Activated B cell treated with CpG ODN at 0.5 μM for 24 hours (primary cell): ENCODE data around the gene GNB3. TPM values are rescaled to one million over a fixed set of nuclear protein-coding genes. Genes with fewer than 3 reads are reported as not detected.

Source experiments
- ATAC-seq: fragments of 200-7000 bp; cut with Tn5 transposase; one replicate; pipeline ENCODE4 v1.10.0; 2021; ENCODE audit warnings: low read depth, mild to moderate bottlenecking, moderate library complexity
- CTCF ChIA-PET: fragments of 350-600 bp; sonication (Branson Sonifier 250); formaldehyde crosslinking; loops from one replicate; lab custom pipeline; 2021; ENCODE audit warnings: antibody characterized with exemption; lab: Charles Lee
- POLR2A ChIA-PET: fragments of 350-600 bp; sonication (Branson Sonifier 250); formaldehyde crosslinking; loops from one replicate; lab custom pipeline; 2021; ENCODE audit warnings: antibody characterized with exemption; lab: Charles Lee
- DNase-seq: peaks from one replicate; pipeline ENCODE4 v3.0.0; 2022
- H3K27ac Mint-ChIP-seq: one replicate; pipeline ENCODE4 v1.8.0; 2020; ENCODE audit warnings: mixed read lengths
- H3K27me3 Mint-ChIP-seq: one replicate; pipeline ENCODE4 v1.8.0; 2021; ENCODE audit warnings: mixed read lengths
- H3K36me3 Mint-ChIP-seq: one replicate; pipeline ENCODE4 v1.8.0; 2021; ENCODE audit warnings: low read depth, mixed read lengths
- H3K4me1 Mint-ChIP-seq: one replicate; pipeline ENCODE4 v1.8.0; 2021; ENCODE audit warnings: mixed read lengths
- H3K4me3 Mint-ChIP-seq: one replicate; pipeline ENCODE4 v1.8.0; 2020; ENCODE audit warnings: mild to moderate bottlenecking, mixed read lengths
- H3K9me3 Mint-ChIP-seq: one replicate; pipeline ENCODE4 v1.8.0; 2020; ENCODE audit warnings: mixed read lengths
- CTCF ChIP-seq: fragments of 200-600 bp; IDR thresholded peaks from one replicate; pipeline ENCODE4 v1.8.0; 2022; ENCODE audit warnings: antibody characterized with exemption, mild to moderate bottlenecking
- intact Hi-C: fragments of 100-400 bp; cut with micrococcal nuclease; formaldehyde crosslinking; loops from one replicate; pipeline ENCODE4 v1.15.1; 2024
- total RNA-seq: library from RNA; stranded (reverse); gene quantifications from 2 replicates; pipeline ENCODE4 v1.2.3, GENCODE V29; 2022

Gene GNB3
- total RNA-seq, 1 donor from 2014 or later = 0.60 TPM

- ChIA-PET CTCF (no interaction called here), POLR2A (no interaction called here)
- Mint-ChIP-seq H3K4me3 (no peak overlapping the region), H3K27me3 (peaks cover 61% of the 10 kb centered on the region), H3K9me3 (no peaks in the 10 kb centered on the region), H3K4me1 (peaks cover 20% of the 10 kb centered on the region), H3K36me3 (no peaks in the 10 kb centered on the region), H3K27ac (no peak overlapping the region)
- ATAC-seq (no peak), DNase-seq (no peak)
- intact Hi-C loops = no loop called here
- TF ChIP-seq CTCF = no peak
These were observed 18.1 kb upstream of the GNB3 start for GRCh38 chr12:6822426-6823135.

- no peak for TF ChIP-seq CTCF
- ChIA-PET CTCF (interaction anchor here (0.6 to 2.7 kb wide), 5 partner anchors 11 to 193 kb away, joined by 3 to 15 read pairs (median 4); partner anchors contain the start of gene MLF2), POLR2A (no interaction called here)
- Mint-ChIP-seq H3K9me3 (no peaks in the 10 kb centered on the region), H3K36me3 (no peaks in the 10 kb centered on the region), H3K4me1 (peaks cover 23% of the 10 kb centered on the region), H3K27ac (no peak overlapping the region), H3K27me3 (peaks cover 63% of the 10 kb centered on the region), H3K4me3 (no peak overlapping the region)
- DNase-seq (no peak), ATAC-seq (no peak)
- intact Hi-C loops = loop anchor here (2.0 kb wide), 2 partner anchors 207 to 269 kb away; no protein-coding TSS in a partner anchor
These were observed 17.3 kb upstream of the GNB3 start for GRCh38 chr12:6823182-6824084.

GRCh38 chr12:6824085-6824775 is 16.5 kb upstream of the GNB3 start:
- H3K4me3 Mint-ChIP-seq = no peak overlapping the region
- POLR2A ChIA-PET = interaction anchor here (0.6 kb wide), 1 partner anchor 143 kb away, joined by 5 read pairs; no protein-coding TSS in a partner anchor
- DNase-seq = no peak

GRCh38 chr12:6824901-6825381 is 15.8 kb upstream of the GNB3 start:
- H3K4me1 Mint-ChIP-seq = peaks cover 32% of the 10 kb centered on the region
- no peaks in the 10 kb centered on the region for H3K36me3 Mint-ChIP-seq
- ChIA-PET POLR2A (interaction anchor here (0.6 to 0.9 kb wide), 3 partner anchors 102 to 157 kb away, joined by 3 to 5 read pairs (median 4); no protein-coding TSS in a partner anchor), CTCF (interaction anchor here (1.1 to 2.7 kb wide), 3 partner anchors 9 to 72 kb away, joined by 3 to 15 read pairs (median 5); partner anchors contain the start of gene MLF2)
- H3K27ac Mint-ChIP-seq = no peak overlapping the region
- intact Hi-C loops = loop anchor here (1.0 to 5.0 kb wide), 6 partner anchors 46 to 270 kb away; partner anchors contain the start of genes MLF2 and ZNF384
- ATAC-seq (no peak), DNase-seq (no peak)
- no peaks in the 10 kb centered on the region for H3K9me3 Mint-ChIP-seq
- no peak for TF ChIP-seq CTCF
- H3K27me3 Mint-ChIP-seq = peaks cover 70% of the 10 kb centered on the region
- H3K4me3 Mint-ChIP-seq = no peak overlapping the region

More at GRCh38 chr12:6824085-6824775, 16.5 kb upstream of the GNB3 start:
- TF ChIP-seq CTCF = no peak
- intact Hi-C loops = loop anchor here (2.0 kb wide), 2 partner anchors 207 to 269 kb away; no protein-coding TSS in a partner anchor
- Mint-ChIP-seq H3K36me3 (no peaks in the 10 kb centered on the region), H3K4me1 (peaks cover 28% of the 10 kb centered on the region), H3K27ac (no peak overlapping the region), H3K27me3 (peaks cover 68% of the 10 kb centered on the region), H3K9me3 (no peaks in the 10 kb centered on the region)
- CTCF ChIA-PET = interaction anchor here (0.6 to 2.7 kb wide), 4 partner anchors 10 to 194 kb away, joined by 3 to 15 read pairs (median 4); partner anchors contain the start of gene MLF2
- ATAC-seq = no peak
